WTC11 (cell line): ENCODE data around the gene CCDC9.

Experiments used
- ATF1 ChIP-seq: sonication (generic); formaldehyde crosslinking; IDR thresholded peaks from 2 replicates; pipeline ENCODE4 v1.8.1; 2023; ENCODE audit warnings: mild to moderate bottlenecking, moderate library complexity, missing genetic modification reagents
- ATF2 ChIP-seq: sonication (generic); formaldehyde crosslinking; IDR thresholded peaks from 2 replicates; pipeline ENCODE4 v1.8.1; 2022; ENCODE audit warnings: low read depth, missing genetic modification reagents, borderline replicate concordance
- CBFB ChIP-seq: sonication (generic); formaldehyde crosslinking; IDR thresholded peaks from 2 replicates; pipeline ENCODE4 v1.8.1; 2022; ENCODE audit warnings: mild to moderate bottlenecking, low read depth, missing genetic modification reagents
- CTCF ChIP-seq: fragments of 200-600 bp; IDR thresholded peaks from 2 replicates; pipeline ENCODE4 v1.8.0; 2022; ENCODE audit warnings: antibody characterized with exemption
- ESRRA ChIP-seq: sonication (generic); formaldehyde crosslinking; IDR thresholded peaks from 2 replicates; pipeline ENCODE4 v1.8.1; 2022; ENCODE audit warnings: mild to moderate bottlenecking, missing genetic modification reagents, borderline replicate concordance
- ETV6 ChIP-seq: sonication (generic); formaldehyde crosslinking; IDR thresholded peaks from 2 replicates; pipeline ENCODE4 v1.8.1; 2022; ENCODE audit warnings: mild to moderate bottlenecking, missing genetic modification reagents
- FOXP4 ChIP-seq: sonication (generic); formaldehyde crosslinking; IDR thresholded peaks from 2 replicates; pipeline ENCODE4 v1.8.0; 2022; ENCODE audit warnings: mild to moderate bottlenecking, missing genetic modification reagents
- NFATC4 ChIP-seq: fragments of 250-450 bp; sonication (Bioruptor Pico); IDR thresholded peaks from 2 replicates; pipeline ENCODE4 v1.9.0; 2021; ENCODE audit warnings: mild to moderate bottlenecking
- NFE2L1 ChIP-seq: sonication (generic); formaldehyde crosslinking; IDR thresholded peaks from 2 replicates; pipeline ENCODE4 v1.8.1; 2023; ENCODE audit warnings: missing genetic modification reagents
- TCF7 ChIP-seq: sonication (generic); formaldehyde crosslinking; IDR thresholded peaks from 2 replicates; pipeline ENCODE4 v1.8.0; 2022; ENCODE audit warnings: mild to moderate bottlenecking, low read depth, missing genetic modification reagents, moderate library complexity
- ZNF396 ChIP-seq: fragments of 250-450 bp; sonication (Bioruptor Pico); IDR thresholded peaks from 2 replicates; pipeline ENCODE4 v1.8.0; 2021; ENCODE audit warnings: mild to moderate bottlenecking, moderate library complexity, borderline replicate concordance
- ZSCAN18 ChIP-seq: fragments of 250-450 bp; sonication (Bioruptor Pico); IDR thresholded peaks from 2 replicates; pipeline ENCODE4 v2.1.2; 2022; ENCODE audit warnings: mild to moderate bottlenecking, moderate library complexity
- TF ChIP-seq, protein P1 (sequence below): sonication (generic); formaldehyde crosslinking; IDR thresholded peaks from 2 replicates; pipeline ENCODE4 v1.8.0; 2022; ENCODE audit warnings: mild to moderate bottlenecking, missing genetic modification reagents
- TF ChIP-seq, protein P2 (sequence below): fragments of 250-450 bp; sonication (Bioruptor Pico); conservative IDR thresholded peaks from 2 replicates; pipeline ENCODE4 v1.9.0; 2021; ENCODE audit warnings: mild to moderate bottlenecking

DNA sequence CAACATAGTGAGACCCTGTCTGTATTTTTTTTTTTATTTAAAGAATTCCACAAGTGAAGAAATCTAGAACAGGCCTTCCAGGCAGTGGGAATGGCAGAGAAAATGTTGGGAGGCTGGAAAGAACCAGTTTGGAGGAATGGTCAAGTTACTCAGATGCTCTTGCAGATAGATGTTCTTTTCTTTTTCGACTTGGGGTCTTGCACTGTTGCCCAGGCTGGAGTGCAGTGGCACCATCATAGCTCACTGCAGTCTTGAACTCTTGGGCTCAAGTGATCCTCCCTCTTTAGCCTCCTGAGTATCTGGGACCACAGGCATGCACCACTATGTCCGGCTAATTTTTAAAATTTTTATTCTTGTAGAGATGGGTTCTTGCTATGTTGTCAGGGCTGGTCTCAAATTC, 54.0 kb downstream of the CCDC9 start:
- TF ChIP-seq CTCF (no peak), ATF1 (CRISPR knock-in tag) (no peak), CBFB (CRISPR knock-in tag) (no peak), FOXP4 (CRISPR knock-in tag) (no peak), ZSCAN18 (CRISPR knock-in tag) (no peak), ETV6 (no peak), NFE2L1 (CRISPR knock-in tag) (no peak), NFATC4 (CRISPR knock-in tag) (no peak), TCF7 (CRISPR knock-in tag) (no peak), ZNF396 (no peak), ESRRA (no peak), ATF2 (no peak)
- TF ChIP-seq, protein P1, sequence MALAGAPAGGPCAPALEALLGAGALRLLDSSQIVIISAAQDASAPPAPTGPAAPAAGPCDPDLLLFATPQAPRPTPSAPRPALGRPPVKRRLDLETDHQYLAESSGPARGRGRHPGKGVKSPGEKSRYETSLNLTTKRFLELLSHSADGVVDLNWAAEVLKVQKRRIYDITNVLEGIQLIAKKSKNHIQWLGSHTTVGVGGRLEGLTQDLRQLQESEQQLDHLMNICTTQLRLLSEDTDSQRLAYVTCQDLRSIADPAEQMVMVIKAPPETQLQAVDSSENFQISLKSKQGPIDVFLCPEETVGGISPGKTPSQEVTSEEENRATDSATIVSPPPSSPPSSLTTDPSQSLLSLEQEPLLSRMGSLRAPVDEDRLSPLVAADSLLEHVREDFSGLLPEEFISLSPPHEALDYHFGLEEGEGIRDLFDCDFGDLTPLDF (CRISPR knock-in tag), result no peak
- TF ChIP-seq, protein P2, sequence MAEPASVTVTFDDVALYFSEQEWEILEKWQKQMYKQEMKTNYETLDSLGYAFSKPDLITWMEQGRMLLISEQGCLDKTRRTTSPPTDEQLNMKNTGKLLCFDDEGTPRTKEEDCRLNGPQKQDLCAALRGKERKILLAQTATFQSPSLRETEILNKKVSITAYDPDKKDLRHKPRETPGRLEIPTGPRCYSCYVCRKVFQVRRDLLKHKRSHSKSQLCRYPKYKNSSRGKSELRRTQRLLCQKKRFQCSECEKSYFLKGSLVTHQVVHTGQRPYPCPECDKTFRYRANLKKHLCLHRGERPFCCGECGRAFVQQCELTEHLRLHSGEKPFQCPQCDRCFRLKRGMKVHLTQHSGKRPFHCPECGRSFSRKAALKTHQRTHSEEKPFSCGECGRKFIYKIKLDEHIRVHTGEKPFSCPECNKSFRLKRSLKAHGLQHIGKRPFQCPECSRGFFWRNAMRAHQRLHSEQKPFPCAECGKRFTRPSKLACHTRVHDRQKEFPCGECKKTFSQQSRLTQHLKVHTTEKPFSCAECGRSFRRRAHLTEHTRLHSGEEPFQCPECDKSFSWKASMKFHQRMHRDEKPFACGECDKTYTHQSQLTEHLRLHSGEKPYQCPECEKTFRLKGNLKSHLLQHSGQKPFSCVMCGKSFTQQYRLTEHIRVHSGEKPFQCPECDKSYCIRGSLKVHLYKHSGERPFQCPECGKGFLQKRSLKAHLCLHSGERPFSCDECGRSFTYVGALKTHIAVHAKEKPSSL (CRISPR knock-in tag), result no peak
